NOMO-1 treated with DMSO at 0.1 percent for 48 hours (cell line): ENCODE data around the gene LCE2B.
"Not testable (repeated sequence)": the region's sequence is repeated elsewhere in the genome, so short reads cannot be mapped to it uniquely, and the experiment has no call there.

Source experiments
- DNase-seq: peaks from one replicate; lab custom pipeline; 2025; ENCODE audit not compliant: unreplicated experiment; lab: John Stamatoyannopoulos, UW

Gene LCE2B

GRCh38 chr1:152685823-152686222 is at the start of gene LCE2B:
TSS of gene LCE2B (plus strand) at chr1:152686123. CDS start at chr1:152686844, 721 bp downstream.
- not testable (repeated sequence) for DNase-seq

DNA sequence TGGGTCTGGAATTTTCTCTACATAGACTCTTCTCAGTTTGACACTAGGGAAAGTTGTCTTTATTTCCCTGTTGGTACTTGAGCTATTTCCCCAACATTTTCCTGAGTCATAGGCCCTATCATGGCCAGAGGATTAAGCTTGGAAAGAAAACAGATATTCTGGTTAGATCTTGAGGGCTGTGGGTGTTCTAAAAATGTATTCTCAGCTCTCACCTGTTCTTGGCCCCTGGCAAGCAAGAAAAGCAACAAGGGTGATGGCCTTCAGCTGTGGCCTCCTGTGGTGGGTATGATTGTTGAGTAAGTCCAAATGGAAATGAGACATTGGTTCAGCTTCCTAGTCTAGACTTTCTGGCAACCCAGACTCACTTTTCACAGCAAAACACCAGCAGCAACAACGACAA is 45.6 kb upstream of the LCE2B start:
- DNase-seq = no peak

GRCh38 chr1:152643945-152644344 is 42.0 kb upstream of the LCE2B start:
- no peak for DNase-seq

GRCh38 chr1:152645146-152645545 is 40.8 kb upstream of the LCE2B start:
- no peak for DNase-seq

DNA sequence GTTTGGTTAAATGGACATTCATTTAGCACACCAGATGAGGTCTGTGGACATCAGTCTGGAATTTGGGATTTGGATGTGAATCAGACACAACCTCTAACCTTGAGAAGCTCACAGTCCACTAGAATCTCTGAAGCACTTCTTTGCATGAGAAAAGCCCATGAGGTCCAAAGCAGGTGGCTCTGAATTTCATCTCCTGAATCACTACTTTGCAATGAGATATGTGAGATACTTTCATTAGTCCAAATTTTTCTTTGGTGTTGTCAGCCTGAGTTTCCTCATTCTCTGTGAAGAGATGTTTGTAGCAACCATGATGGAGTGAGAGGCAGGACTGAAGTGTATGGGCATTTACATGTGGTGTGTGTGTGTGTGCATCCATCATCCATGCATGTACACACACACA is 39.3 kb upstream of the LCE2B start:
- no peak for DNase-seq

GRCh38 chr1:152654110-152654509 is 31.8 kb upstream of the LCE2B start:
- DNase-seq = peak; percentile 39

DNA sequence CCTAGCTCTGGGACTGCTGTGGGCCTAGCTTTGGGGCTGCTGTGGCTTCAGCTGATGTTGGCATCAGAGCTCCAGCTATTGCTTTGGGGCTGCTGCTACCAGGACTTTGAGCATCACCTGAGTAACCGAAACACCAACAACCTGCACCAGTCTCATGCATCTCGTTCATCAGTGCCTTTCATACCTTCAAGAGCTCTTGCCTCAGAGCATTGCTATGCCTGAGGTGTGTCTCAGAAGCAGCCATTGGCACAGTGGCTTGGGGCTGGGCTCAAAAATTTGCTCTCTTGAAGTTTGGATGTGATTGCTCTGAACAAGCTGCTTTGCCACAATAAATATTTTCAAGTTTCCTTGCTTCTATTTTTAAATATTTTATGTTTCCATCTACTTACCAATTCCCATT is 29.5 kb upstream of the LCE2B start:
- no peak for DNase-seq

DNA sequence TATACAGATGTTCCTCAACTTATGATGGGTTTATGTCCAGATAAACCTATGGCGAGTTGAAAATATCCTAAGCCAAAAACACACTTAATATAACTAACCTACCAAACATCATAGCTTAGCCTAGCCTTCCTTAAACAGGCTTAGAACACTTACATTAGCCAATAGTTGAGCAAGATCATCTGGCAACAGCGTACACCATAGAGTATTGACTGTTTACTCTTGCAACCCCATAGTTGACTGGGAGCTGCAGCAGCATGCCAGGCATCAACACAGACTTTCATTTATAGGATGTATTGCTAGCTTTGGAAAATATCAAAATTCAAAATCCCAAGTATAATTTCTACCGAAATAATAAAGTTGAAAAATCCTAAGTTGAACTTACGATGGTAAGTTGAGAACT is 28.2 kb upstream of the LCE2B start:
- no peak for DNase-seq

GRCh38 chr1:152658649-152659048 is 27.3 kb upstream of the LCE2B start:
- DNase-seq = no peak

DNA sequence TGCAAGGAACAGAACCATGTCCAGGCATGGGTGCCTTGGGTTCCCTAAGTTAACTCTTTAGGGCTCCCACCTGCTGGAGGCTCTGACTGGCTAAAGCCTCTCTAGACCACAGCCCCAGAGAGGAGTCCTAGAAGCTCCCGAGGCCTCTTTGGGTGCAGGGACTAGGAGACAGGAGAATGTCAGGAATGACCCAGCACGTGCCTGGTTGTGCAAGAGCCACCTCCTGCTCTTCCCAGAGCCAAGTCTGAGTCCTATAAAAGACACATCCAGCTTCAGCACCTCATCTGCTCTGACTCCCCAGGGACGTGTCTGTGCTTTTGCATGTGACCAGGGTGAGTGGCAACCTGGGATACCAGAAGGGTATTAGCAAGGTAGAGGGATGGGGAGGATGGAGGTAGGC is 22.8 kb upstream of the LCE2B start, which contains the start of gene LCE2D:
TSS of gene LCE2D (plus strand) at position 283 of the 400 bp plus-strand sequence. CDS start 726 bp downstream, outside the sequence.
- no peak for DNase-seq

DNA sequence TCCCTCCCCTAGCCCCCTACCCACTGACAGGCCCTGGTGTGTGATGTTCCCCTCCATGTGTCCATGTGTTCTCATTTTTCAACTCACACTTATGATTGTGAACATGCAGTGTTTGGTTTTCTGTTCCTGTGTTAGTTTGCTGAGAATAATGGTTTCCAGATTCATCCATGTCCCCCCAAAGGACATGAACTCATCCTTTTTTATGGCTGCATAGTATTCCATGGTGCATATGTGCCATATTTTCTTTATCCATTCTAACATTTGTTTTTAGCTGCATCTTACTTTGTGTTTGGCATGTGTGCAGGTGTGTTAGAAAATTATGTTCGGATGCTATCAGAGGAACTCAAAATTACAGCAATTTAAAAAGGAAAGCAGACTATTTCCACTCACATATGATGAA is 19.8 kb upstream of the LCE2B start:
- not testable (repeated sequence) for DNase-seq

DNA sequence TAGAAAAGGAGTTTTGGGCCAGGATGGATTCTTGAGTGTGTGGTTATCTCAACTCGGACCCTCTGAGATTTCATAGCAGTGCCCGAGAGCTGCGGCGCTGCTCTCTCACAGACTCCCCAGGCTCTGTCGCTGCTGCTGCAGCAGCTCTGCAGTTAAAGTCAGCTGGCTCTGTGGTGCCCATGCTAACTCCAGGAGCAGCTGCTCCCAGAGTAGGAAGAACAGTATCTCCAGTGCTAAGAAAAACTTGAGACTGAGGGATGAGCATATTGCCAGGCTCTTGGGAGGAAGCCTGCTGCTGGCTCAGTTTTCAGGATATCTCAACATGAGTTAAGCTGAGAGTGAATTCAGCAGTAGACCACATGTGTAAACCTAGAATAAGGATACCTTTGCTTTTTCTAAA is 18.3 kb upstream of the LCE2B start:
- no peak for DNase-seq

DNA sequence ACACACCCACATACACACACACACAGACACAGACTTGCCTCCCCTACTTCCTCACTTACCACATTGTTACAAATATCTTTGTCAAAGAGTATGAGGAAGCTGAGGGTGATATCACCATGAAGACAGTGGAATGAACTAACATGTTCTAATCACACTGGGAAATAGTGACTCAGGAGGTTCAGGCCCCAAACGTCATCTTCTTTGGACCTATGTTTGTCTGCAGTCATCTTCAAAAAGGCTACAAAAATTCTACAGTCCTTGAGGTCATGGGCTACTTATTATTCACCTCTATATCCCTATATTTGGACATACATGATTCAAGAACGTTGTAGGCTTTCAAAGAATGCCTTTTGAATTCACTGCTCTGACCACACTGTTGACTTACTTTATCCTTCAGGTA is 12.9 kb upstream of the LCE2B start:
- DNase-seq = no peak

GRCh38 chr1:152674983-152675382 is 10.9 kb upstream of the LCE2B start, which contains the start of gene LCE2C:
TSS of gene LCE2C (plus strand) at chr1:152675279. CDS start at chr1:152676016, 737 bp downstream.
- DNase-seq = not testable (repeated sequence)

DNA sequence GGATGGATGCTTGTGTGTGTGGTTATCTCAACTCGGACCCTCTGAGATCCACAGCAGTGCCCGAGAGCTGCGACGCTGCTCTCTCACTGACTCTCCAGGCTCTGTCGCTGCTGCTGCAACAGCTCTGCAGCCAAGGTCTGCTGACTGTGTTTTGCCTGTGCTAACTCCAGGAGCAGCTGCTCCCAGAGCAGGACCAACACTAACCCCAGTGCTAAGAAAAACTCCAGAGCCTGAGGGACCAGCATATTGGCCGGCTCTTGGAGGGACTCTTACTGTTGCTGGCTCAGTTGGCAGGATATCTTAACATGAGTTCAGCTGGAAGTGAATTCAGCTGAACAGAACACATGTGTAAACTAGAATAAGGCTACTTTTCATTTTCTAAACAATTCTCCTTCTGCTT is 6.5 kb upstream of the LCE2B start:
- no peak for DNase-seq

- DNase-seq = no peak
These were observed 4.3 kb upstream of the LCE2B start for GRCh38 chr1:152681616-152682015.

DNA sequence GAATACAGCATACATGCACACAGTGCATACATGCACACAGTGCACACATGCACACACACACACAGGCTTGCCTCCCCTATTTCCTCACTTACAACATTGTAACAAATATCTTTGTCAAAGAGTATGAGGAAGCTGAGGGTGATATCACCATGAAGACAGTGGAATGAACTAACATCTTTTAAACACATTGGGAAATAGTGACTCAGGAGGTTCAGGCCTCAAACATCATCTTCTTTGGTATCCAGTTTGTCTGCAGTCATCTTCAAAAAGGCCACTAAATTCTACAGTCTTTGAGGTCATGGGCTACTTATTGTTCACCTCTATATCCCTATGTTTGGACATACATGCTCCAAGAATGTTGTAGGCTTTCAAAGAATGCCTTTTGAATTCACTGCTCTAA is 2.1 kb upstream of the LCE2B start:
- no peak for DNase-seq

DNA sequence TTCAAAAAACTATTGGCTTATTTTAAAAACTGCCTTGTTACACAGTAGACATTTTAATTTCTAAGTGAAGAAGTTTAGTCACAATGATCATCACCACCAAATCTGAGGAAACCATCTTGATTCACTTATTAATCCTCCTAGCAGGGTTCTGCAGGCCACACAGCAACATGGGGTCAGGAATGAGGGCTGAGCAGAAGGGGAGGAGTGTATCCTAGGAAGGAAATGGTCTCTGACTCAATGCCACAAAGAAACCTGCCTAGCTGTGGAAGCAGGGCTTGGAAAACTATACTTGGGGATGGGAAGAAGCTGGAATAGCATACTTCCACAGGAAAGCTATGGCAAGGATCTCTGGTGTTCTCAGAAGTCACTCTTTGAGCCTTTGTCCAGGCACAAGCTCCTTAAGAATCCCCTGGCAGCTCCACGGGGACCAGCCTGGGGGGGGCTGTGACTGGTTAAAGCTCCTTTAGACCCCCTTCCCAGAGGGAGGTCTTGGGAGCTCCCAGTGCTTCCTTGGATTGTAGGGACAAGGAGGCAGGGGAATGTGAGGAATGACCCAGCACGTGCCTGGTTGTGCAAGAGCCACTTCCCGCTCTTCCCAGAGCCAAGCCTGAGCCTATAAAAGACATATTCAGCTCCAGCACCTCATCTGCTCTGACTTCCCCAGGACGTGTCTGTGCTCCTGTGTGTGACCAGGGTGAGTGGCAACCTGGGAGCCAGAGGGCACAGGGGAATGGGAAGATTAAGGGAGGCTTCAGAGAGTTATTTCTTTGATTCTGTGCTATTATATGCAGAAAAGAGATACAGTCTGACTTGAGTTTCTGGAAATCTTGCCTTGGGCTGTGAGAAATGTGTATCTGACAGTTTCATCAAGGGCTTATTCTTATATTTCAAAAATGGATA is 12.0 kb downstream of the LCE2B start, which contains the start of gene LCE2A:
TSS of gene LCE2A (plus strand) at position 645 of the 900 bp plus-strand sequence. CDS start 557 bp downstream, outside the sequence.
- DNase-seq = no peak

GRCh38 chr1:152699746-152700145 is 13.8 kb downstream of the LCE2B start:
- no peak for DNase-seq

DNA sequence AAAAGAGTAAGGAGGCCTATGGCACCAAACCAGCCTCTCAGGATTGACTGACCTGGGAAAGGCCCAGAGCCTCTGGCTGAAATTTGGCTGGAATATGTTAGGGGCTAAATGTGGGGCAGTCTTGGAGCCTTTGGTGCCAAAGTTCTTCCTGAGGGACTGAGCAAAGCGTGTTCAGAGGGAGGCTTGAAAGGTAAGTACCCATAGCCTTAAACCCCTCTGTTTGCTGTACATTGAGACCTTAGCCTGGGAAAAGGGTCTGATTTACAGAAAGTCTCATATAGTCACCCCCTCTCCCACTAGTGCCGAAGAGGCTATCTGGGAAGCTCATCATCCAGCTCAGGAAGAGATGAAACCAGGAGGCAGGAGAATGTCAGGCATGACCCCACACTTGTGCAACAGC is 21.9 kb downstream of the LCE2B start, which contains the start of gene LCE4A:
TSS of gene LCE4A (plus strand) at position 301 of the 400 bp plus-strand sequence. CDS start 916 bp downstream, outside the sequence.
- no peak for DNase-seq

GRCh38 chr1:152718238-152718637 is 32.3 kb downstream of the LCE2B start:
- no peak for DNase-seq

GRCh38 chr1:152725261-152725660 is 39.3 kb downstream of the LCE2B start:
- DNase-seq = no peak
